GM23338 (cell line): ENCODE measurements around the gene ETV6. TPM values are rescaled to one million over a fixed set of nuclear protein-coding genes. Genes with fewer than 3 reads are reported as not detected.

Experiments
- ATAC-seq: fragments of 200-7000 bp; cut with Tn5 transposase; 3 replicates; pipeline ENCODE4 v1.9.1; 2020
- DNase-seq: peaks from one replicate; pipeline ENCODE4 v3.0.0-alpha.2; 2015; ENCODE audit warnings: low spot score
- H2AFZ ChIP-seq: fragments of 200-600 bp; sonication (generic); 2 replicates; pipeline ENCODE4 v1.8.0; 2016; ENCODE audit warnings: antibody characterized with exemption, mild to moderate bottlenecking, moderate library complexity
- H3F3A ChIP-seq: fragments of 200-600 bp; sonication (generic); replicated peaks from 2 replicates; pipeline ENCODE4 v1.8.0; 2017; ENCODE audit warnings: antibody characterized with exemption, mixed run types, low read depth
- H3K27ac ChIP-seq: fragments of 200-600 bp; sonication (generic); 2 replicates; pipeline ENCODE4 v1.6.1; 2016; ENCODE audit warnings: low read depth
- H3K27me3 ChIP-seq: fragments of 200-600 bp; sonication (generic); 2 replicates; pipeline ENCODE4 v1.8.0; 2016; ENCODE audit warnings: mild to moderate bottlenecking, mixed run types, moderate library complexity; ENCODE audit not compliant: insufficient read depth
- H3K36me3 ChIP-seq: fragments of 200-600 bp; sonication (generic); 2 replicates; pipeline ENCODE4 v1.8.0; 2016; ENCODE audit warnings: mild to moderate bottlenecking; ENCODE audit not compliant: insufficient read depth
- H3K4me1 ChIP-seq: fragments of 200-600 bp; sonication (generic); 2 replicates; pipeline ENCODE4 v1.8.0; 2016; ENCODE audit warnings: mild to moderate bottlenecking, moderate library complexity; ENCODE audit not compliant: insufficient read depth
- H3K4me2 ChIP-seq: fragments of 200-600 bp; sonication (generic); 2 replicates; pipeline ENCODE4 v1.7.1; 2017; ENCODE audit warnings: mixed run types
- H3K4me3 ChIP-seq: fragments of 200-600 bp; sonication (generic); 2 replicates; pipeline ENCODE4 v1.6.1; 2016; ENCODE audit warnings: mixed run types
- H3K79me2 ChIP-seq: fragments of 200-600 bp; sonication (generic); replicated peaks from 2 replicates; pipeline ENCODE4 v1.8.0; 2017; ENCODE audit warnings: mild to moderate bottlenecking; ENCODE audit not compliant: insufficient read depth
- H3K9me2 ChIP-seq: fragments of 200-600 bp; sonication (generic); 2 replicates; pipeline ENCODE4 v1.8.0; 2017; ENCODE audit not compliant: insufficient read depth
- H4K20me1 ChIP-seq: fragments of 200-600 bp; sonication (generic); replicated peaks from 2 replicates; pipeline ENCODE4 v1.8.0; 2017; ENCODE audit warnings: mild to moderate bottlenecking; ENCODE audit not compliant: insufficient read depth
- H3K27ac Mint-ChIP-seq: 2 replicates; pipeline ENCODE4 v1.8.0; 2020; ENCODE audit warnings: inconsistent platforms, mild to moderate bottlenecking, moderate library complexity, mixed read lengths
- H3K27me3 Mint-ChIP-seq: 3 replicates; pipeline ENCODE4 v1.8.0; 2022; ENCODE audit warnings: low read depth, mild to moderate bottlenecking, moderate library complexity, mixed read lengths, inconsistent platforms; ENCODE audit not compliant: insufficient read depth, poor library complexity
- H3K36me3 Mint-ChIP-seq: 3 replicates; pipeline ENCODE4 v1.8.0; 2021; ENCODE audit warnings: low read depth, mild to moderate bottlenecking, inconsistent platforms, moderate library complexity, mixed read lengths
- H3K4me1 Mint-ChIP-seq: 3 replicates; pipeline ENCODE4 v1.8.0; 2020; ENCODE audit warnings: mild to moderate bottlenecking, inconsistent platforms, mixed read lengths
- H3K4me3 Mint-ChIP-seq: 3 replicates; pipeline ENCODE4 v1.8.0; 2021; ENCODE audit warnings: moderate library complexity, mild to moderate bottlenecking, inconsistent platforms, mixed read lengths
- H3K9me3 Mint-ChIP-seq: 3 replicates; pipeline ENCODE4 v1.8.0; 2020; ENCODE audit warnings: moderate library complexity, mild to moderate bottlenecking, inconsistent platforms, mixed read lengths
- CREB1 ChIP-seq: fragments of 250-450 bp; sonication (Bioruptor Pico); IDR thresholded peaks from 2 replicates; pipeline ENCODE4 v1.5.0; 2020; ENCODE audit warnings: low read depth, mild to moderate bottlenecking, moderate library complexity
- CTCF ChIP-seq, 2 experiments: fragments of 200-600 bp in 1 of 2; sonication (generic) in 1 of 2; conservative IDR thresholded peaks; 2 replicates each; pipeline versions ENCODE4 v1.5.1 to v1.6.1; 2016 to 2017; ENCODE audit warnings: antibody characterized with exemption in 2 of 2, low read depth in 2 of 2, mild to moderate bottlenecking in 2 of 2, moderate library complexity in 1 of 2
- ETS1 ChIP-seq: IDR thresholded peaks from 2 replicates; pipeline ENCODE4 v1.6.1; 2016; ENCODE audit warnings: antibody characterized with exemption
- EZH2 ChIP-seq: fragments of 200-600 bp; sonication (generic); IDR thresholded peaks from one replicate; pipeline ENCODE4 v1.8.0; 2017; ENCODE audit warnings: antibody characterized with exemption, mild to moderate bottlenecking, low read depth; ENCODE audit not compliant: unreplicated experiment
- EZH2phosphoT487 ChIP-seq: fragments of 200-600 bp; sonication (generic); IDR thresholded peaks from one replicate; pipeline ENCODE4 v1.8.1; 2018; ENCODE audit warnings: antibody characterized with exemption; ENCODE audit not compliant: unreplicated experiment
- JUNB ChIP-seq: IDR thresholded peaks from one replicate; pipeline ENCODE4 v1.6.1; 2016; ENCODE audit warnings: antibody characterized with exemption; ENCODE audit not compliant: unreplicated experiment
- POLR2AphosphoS5 ChIP-seq: IDR thresholded peaks from 2 replicates; pipeline ENCODE4 v1.6.1; 2016; ENCODE audit warnings: antibody characterized with exemption, low read depth
- REST ChIP-seq: IDR thresholded peaks from one replicate; pipeline ENCODE4 v1.6.1; 2018; ENCODE audit warnings: antibody characterized with exemption; ENCODE audit not compliant: unreplicated experiment
- STAT1 ChIP-seq: IDR thresholded peaks from one replicate; pipeline ENCODE4 v1.6.1; 2016; ENCODE audit warnings: antibody characterized with exemption; ENCODE audit not compliant: unreplicated experiment
- ZNF114 ChIP-seq: fragments of 250-450 bp; sonication (Bioruptor Pico); IDR thresholded peaks from 2 replicates; pipeline ENCODE4 v1.5.0; 2020; ENCODE audit warnings: mild to moderate bottlenecking, moderate library complexity
- ZNF331 ChIP-seq: fragments of 250-450 bp; sonication (Bioruptor Pico); IDR thresholded peaks from 2 replicates; pipeline ENCODE4 v1.5.0; 2020; ENCODE audit warnings: low read depth, mild to moderate bottlenecking, moderate library complexity
- ZNF462 ChIP-seq: fragments of 250-450 bp; sonication (Bioruptor Pico); IDR thresholded peaks from 2 replicates; pipeline ENCODE4 v1.5.0; 2020; ENCODE audit warnings: mild to moderate bottlenecking, moderate library complexity
- polyA plus RNA-seq: library from polyadenylated mRNA; unstranded; fragments of >200 nt; fragmentation: Nextera tagmentation; extraction: Ambion mirVana; gene quantifications from 2 replicates; pipeline ENCODE4 v1.2.1, GENCODE V29; 2016
- total RNA-seq: library from RNA; depleted of rRNA; stranded (reverse); fragments of >200 nt; shearing (Covaris generic); gene quantifications from 2 replicates; pipeline ENCODE4 v1.2.3, GENCODE V29; 2014

The ETV6 gene
- total and polyA plus RNA-seq, 2 experiments from 2014 or later = 7.5 to 15.1 TPM

GRCh38 chr12:11870041-11870451, 220.6 kb downstream of the ETV6 start:
- H3K27ac Mint-ChIP-seq = no peak overlapping the region
- Histone ChIP-seq H3K4me2 (no peak overlapping the region), H2AFZ (no peak overlapping the region), H3K4me1 (no peaks in the 10 kb centered on the region), H3K27ac (no peak overlapping the region), H4K20me1 (no peaks in the 10 kb centered on the region), H3K27me3 (no peaks in the 10 kb centered on the region), H3K4me3 (no peak overlapping the region), H3F3A (no peaks in the 10 kb centered on the region), H3K36me3 (no peaks in the 10 kb centered on the region), H3K9me2 (no peaks in the 10 kb centered on the region), H3K79me2 (peaks cover 4% of the 10 kb centered on the region; the same call in 1 of the 2 replicates)
- TF ChIP-seq POLR2AphosphoS5 = no peak
- TF ChIP-seq CREB1 (CRISPR knock-in tag) = no peak
- TF ChIP-seq CTCF (conservative IDR thresholded peaks at IDR 0.05; ENCODE audit: low read depth in 2 of 2) = no peak
- no peak for TF ChIP-seq REST
- TF ChIP-seq EZH2 = no peak
- no peak for TF ChIP-seq ETS1
- no peak for TF ChIP-seq EZH2phosphoT487
- no peak for TF ChIP-seq ZNF114 (CRISPR knock-in tag)
- TF ChIP-seq ZNF462 (CRISPR knock-in tag) = no peak
- no peak for TF ChIP-seq JUNB
- no peak for TF ChIP-seq ZNF331 (CRISPR knock-in tag)
- TF ChIP-seq STAT1 = no peak
- peaks cover 12% of the 10 kb centered on the region for H3K9me3 Mint-ChIP-seq
- no peak for DNase-seq
- no peak overlapping the region for H3K4me3 Mint-ChIP-seq
- no peaks in the 10 kb centered on the region; the same call in 2 of the 3 replicates for H3K4me1 Mint-ChIP-seq
- peaks cover 51% of the 10 kb centered on the region for H3K36me3 Mint-ChIP-seq
- no peaks in the 10 kb centered on the region for H3K27me3 Mint-ChIP-seq
- no peak for ATAC-seq
